ENCODE results near the gene CRADD. TPM values are rescaled to one million over a fixed set of nuclear protein-coding genes. Genes with fewer than 3 reads are reported as not detected.
A peak's percentile ranks its signal among the peaks of the same experiment; 100 is the strongest.

The CRADD gene
- total RNA-seq, 1 donor from 2014 or later, result 10.3 TPM

GRCh38 chr12:93740751-93741150 lies 63.6 kb downstream of the CRADD start:
- peak overlapping the region; percentile 72 for H3K4me3 ChIP-seq (ENCODE audit: low read depth, low read length)
- DNase-seq (ENCODE audit: low read depth), result peak; percentile 30
- TF ChIP-seq, protein P1, sequence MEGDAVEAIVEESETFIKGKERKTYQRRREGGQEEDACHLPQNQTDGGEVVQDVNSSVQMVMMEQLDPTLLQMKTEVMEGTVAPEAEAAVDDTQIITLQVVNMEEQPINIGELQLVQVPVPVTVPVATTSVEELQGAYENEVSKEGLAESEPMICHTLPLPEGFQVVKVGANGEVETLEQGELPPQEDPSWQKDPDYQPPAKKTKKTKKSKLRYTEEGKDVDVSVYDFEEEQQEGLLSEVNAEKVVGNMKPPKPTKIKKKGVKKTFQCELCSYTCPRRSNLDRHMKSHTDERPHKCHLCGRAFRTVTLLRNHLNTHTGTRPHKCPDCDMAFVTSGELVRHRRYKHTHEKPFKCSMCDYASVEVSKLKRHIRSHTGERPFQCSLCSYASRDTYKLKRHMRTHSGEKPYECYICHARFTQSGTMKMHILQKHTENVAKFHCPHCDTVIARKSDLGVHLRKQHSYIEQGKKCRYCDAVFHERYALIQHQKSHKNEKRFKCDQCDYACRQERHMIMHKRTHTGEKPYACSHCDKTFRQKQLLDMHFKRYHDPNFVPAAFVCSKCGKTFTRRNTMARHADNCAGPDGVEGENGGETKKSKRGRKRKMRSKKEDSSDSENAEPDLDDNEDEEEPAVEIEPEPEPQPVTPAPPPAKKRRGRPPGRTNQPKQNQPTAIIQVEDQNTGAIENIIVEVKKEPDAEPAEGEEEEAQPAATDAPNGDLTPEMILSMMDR (conservative IDR thresholded peaks at IDR 0.05; ENCODE audit: low read depth, low read length), result no peak

DNA sequence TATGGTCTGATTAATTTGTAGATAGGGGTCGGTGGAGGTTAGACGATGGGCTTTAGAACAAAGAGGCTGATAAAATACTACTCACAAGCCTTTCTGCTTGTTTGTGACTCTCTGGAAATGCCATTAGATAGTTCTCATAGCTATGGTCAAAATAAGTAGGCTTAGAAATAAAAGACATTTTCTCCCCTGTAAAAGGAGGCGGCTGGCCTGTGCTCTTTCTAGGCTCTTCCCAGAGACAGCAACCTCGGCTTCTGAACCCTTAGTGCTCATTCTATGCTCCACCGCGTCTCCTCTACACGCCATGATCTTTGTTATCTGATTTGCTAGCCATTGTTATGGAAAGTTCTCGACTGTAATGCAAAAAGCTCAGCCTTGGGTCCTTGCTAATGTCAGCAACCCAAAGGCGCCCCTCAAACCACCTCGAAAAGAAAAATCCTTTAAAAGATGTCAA lies 64.5 kb downstream of the CRADD start:
- H3K4me3 ChIP-seq (ENCODE audit: low read depth, low read length), result peak overlapping the region; percentile 72
- TF ChIP-seq, protein P1 (conservative IDR thresholded peaks at IDR 0.05; ENCODE audit: low read depth, low read length), result no peak
- peak; percentile 38 for DNase-seq (ENCODE audit: low read depth)

- peak; percentile 25 for DNase-seq (ENCODE audit: low read depth)
- TF ChIP-seq, protein P1 (conservative IDR thresholded peaks at IDR 0.05; ENCODE audit: low read depth, low read length), result peak; percentile 43
- peak overlapping the region; percentile 72 for H3K4me3 ChIP-seq (ENCODE audit: low read depth, low read length)
Observed at GRCh38 chr12:93742110-93742934, 65.1 kb downstream of the CRADD start.

- no peak for DNase-seq (ENCODE audit: low read depth)
- TF ChIP-seq, protein P1 (conservative IDR thresholded peaks at IDR 0.05; ENCODE audit: low read depth, low read length), result no peak
- no peak overlapping the region for H3K4me3 ChIP-seq (ENCODE audit: low read depth, low read length)
Observed at GRCh38 chr12:93743229-93743998, 66.2 kb downstream of the CRADD start.

DNA sequence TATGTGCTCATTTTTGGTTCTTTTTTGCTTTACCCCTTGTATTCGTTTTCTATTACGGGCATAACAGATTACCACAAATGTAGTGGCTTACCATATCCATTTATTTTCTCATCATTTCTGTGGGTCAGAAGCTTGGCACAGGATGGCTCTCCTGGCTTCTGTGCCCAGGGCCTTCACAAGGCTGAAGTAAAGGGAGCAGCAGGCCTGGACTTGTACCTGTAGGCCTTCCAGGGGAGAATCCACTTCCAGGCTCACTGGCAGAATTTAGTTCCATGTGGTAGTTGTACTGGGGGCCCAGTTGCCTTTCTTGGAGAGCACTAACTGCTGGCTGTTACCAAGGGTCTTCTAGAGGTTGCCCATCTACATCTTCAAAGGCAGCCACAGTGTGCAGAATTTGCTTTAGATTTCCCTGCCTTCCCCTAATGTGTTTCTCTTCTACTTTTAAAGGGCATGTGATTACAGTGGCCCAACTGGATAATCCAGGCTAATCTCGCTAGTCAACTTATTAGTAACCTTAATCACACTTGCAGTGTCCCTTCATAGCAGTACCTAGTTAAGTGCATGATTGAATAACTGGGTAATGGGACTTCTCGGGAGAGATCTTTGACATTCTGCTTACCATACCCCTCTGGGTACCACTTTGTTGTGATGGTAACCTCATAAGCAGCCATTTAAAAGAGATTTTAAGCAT lies 67.0 kb downstream of the CRADD start:
- TF ChIP-seq, protein P1 (conservative IDR thresholded peaks at IDR 0.05; ENCODE audit: low read depth, low read length), result no peak
- no peak for DNase-seq (ENCODE audit: low read depth)
- H3K4me3 ChIP-seq (ENCODE audit: low read depth, low read length), result no peak overlapping the region

- no peak for DNase-seq (ENCODE audit: low read depth)
- no peak overlapping the region for H3K4me3 ChIP-seq (ENCODE audit: low read depth, low read length)
- TF ChIP-seq, protein P1 (conservative IDR thresholded peaks at IDR 0.05; ENCODE audit: low read depth, low read length), result no peak
Observed at GRCh38 chr12:93745286-93745685, 68.1 kb downstream of the CRADD start.

Data from epithelial cell of proximal tubule (primary cell).